ENCODE measurements around the gene IRF7.

DNA sequence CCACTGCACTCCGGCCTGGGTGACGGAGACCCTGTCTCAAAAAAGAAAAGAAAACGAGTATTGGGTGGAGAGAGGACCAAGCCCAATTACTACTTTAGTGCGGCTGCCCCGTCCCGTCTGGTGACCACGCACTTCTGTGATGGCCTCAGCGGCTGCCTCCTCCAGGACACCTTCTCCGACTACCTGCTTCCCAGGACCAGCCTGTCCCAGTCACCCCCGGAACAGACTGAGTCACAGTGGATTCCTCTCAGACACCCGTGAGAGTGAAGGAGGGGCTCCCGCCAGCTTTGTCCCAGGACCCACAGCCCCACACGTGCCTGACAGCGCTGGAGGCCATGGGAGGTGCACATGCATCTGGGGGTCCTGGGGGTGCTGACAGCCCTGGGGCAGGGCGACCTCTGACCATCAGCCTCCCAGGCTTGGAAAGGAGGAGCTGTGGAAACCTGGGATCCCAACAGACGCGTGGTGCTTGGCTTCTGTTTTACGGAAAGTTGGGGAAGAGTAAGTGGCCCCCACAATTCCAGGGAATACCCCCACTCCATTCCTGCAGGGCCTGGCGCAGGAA lies 26.1 kb upstream of the IRF7 start:
- TF ChIP-seq, protein P1, sequence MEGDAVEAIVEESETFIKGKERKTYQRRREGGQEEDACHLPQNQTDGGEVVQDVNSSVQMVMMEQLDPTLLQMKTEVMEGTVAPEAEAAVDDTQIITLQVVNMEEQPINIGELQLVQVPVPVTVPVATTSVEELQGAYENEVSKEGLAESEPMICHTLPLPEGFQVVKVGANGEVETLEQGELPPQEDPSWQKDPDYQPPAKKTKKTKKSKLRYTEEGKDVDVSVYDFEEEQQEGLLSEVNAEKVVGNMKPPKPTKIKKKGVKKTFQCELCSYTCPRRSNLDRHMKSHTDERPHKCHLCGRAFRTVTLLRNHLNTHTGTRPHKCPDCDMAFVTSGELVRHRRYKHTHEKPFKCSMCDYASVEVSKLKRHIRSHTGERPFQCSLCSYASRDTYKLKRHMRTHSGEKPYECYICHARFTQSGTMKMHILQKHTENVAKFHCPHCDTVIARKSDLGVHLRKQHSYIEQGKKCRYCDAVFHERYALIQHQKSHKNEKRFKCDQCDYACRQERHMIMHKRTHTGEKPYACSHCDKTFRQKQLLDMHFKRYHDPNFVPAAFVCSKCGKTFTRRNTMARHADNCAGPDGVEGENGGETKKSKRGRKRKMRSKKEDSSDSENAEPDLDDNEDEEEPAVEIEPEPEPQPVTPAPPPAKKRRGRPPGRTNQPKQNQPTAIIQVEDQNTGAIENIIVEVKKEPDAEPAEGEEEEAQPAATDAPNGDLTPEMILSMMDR (IDR thresholded peaks at IDR 0.05 in 8 of 11, conservative IDR thresholded peaks at IDR 0.05 in 3 of 11): no peak
- peak in 1 of 3 donors; percentile 23 for TF ChIP-seq POLR2AphosphoS5 (IDR thresholded peaks at IDR 0.05)
- no peak for TF ChIP-seq POLR2A (IDR thresholded peaks at IDR 0.05)

All from spleen (tissue), 7 donors.